SK-N-MC (cell line): Measurements from ENCODE around the gene SOS1.

ENCODE experiments used
- DNase-seq: peaks from one replicate; pipeline ENCODE4 v3.0.0-alpha.2; 2011; ENCODE audit warnings: low read depth, low spot score
- H3K27ac ChIP-seq: fragments of 200-600 bp; sonication (generic); 2 replicates; pipeline ENCODE4 v1.5.1; 2016; ENCODE audit warnings: mixed run types
- H3K36me3 ChIP-seq: fragments of 200-600 bp; sonication (generic); 2 replicates; pipeline ENCODE4 v1.6.1; 2017; ENCODE audit warnings: antibody characterized with exemption, low read length, mixed read lengths; ENCODE audit not compliant: insufficient read depth
- H3K4me3 ChIP-seq: fragments of 200-600 bp; sonication (generic); 2 replicates; pipeline ENCODE4 v1.5.1; 2016
- H3K9ac ChIP-seq: fragments of 200-600 bp; sonication (generic); 2 replicates; pipeline ENCODE4 v1.8.0; 2017; ENCODE audit warnings: mixed run types, mixed read lengths; ENCODE audit not compliant: insufficient read length
- H3K9me3 ChIP-seq: fragments of 200-600 bp; sonication (generic); 2 replicates; pipeline ENCODE4 v1.6.1; 2017; ENCODE audit warnings: low read depth, mild to moderate bottlenecking, antibody characterized with exemption, low read length, moderate library complexity, mixed read lengths
- EZH2 ChIP-seq: fragments of 200-600 bp; sonication (generic); IDR thresholded peaks from one replicate; pipeline ENCODE4 v1.6.1; 2017; ENCODE audit warnings: antibody characterized with exemption
- FOXP2 ChIP-seq: optimal IDR thresholded peaks from 2 replicates; pipeline ENCODE3; 2011; ENCODE audit warnings: mild to moderate bottlenecking, moderate library complexity; ENCODE audit not compliant: insufficient read depth; ENCODE audit errors: extremely low read length, control extremely low read depth
- POLR2AphosphoS5 ChIP-seq: IDR thresholded peaks from 2 replicates; pipeline ENCODE4 v1.6.1; 2012; ENCODE audit warnings: mild to moderate bottlenecking, low read depth, low read length, borderline replicate concordance

Gene SOS1

DNA sequence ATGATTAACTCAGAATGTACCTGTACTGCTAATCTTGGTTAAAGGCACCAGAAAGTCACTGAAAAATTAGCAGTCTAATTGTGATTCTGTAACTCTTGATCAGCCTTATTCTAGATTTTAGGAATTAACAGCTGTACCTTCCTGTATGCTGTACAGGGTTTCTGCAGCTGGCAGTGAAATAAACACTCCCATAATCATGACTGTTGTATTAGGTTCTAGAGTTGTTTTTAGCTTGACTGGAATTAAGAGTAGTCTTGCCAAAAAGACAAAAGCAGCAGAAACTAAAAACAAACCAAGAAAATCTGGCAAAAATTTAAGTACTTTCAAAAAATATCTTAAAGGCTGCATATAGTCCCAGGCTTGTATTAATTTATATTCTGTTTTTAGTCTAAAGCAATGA, 103.5 kb downstream of the SOS1 start:
- no peaks in the 10 kb centered on the region for H3K9me3 ChIP-seq
- H3K4me3 ChIP-seq, result no peak overlapping the region
- H3K36me3 ChIP-seq, result peaks cover 15% of the 10 kb centered on the region
- TF ChIP-seq FOXP2 (no peak), POLR2AphosphoS5 (no peak), EZH2 (no peak)
- H3K9ac ChIP-seq, result no peak overlapping the region
- no peak overlapping the region for H3K27ac ChIP-seq
- no peak for DNase-seq

DNA sequence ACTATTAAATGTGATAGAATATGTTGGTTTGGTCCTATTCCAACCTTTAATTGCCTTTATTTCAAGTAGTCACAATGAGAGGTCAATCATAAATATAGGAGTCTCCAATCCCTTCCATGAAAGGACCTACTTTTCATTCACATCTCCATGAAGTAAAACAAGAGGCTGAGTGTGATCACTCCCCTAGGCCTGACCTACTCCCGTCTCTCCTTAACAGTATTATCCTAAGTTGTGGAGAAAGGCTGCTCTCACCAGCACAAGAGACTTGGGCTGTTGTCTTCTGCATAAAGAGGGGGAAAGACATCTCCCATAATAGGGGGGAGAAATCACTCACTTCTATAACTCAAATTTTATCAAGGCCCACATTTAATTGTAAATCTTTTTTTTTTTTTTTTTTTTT, 105.4 kb downstream of the SOS1 start:
- Histone ChIP-seq H3K36me3 (peaks cover 25% of the 10 kb centered on the region), H3K4me3 (no peak overlapping the region), H3K27ac (no peak overlapping the region), H3K9ac (no peak overlapping the region), H3K9me3 (no peaks in the 10 kb centered on the region)
- DNase-seq, result no peak
- TF ChIP-seq EZH2 (no peak), FOXP2 (no peak), POLR2AphosphoS5 (no peak)

GRCh38 chr2:39013871-39014270, 107.0 kb downstream of the SOS1 start:
- H3K36me3 ChIP-seq, result peaks cover 38% of the 10 kb centered on the region
- H3K27ac ChIP-seq, result no peak overlapping the region
- no peak for DNase-seq
- H3K9me3 ChIP-seq, result no peaks in the 10 kb centered on the region
- TF ChIP-seq EZH2 (no peak), POLR2AphosphoS5 (no peak), FOXP2 (no peak)
- H3K9ac ChIP-seq, result no peak overlapping the region
- no peak overlapping the region for H3K4me3 ChIP-seq

GRCh38 chr2:39008665-39009064, 112.2 kb downstream of the SOS1 start:
- Histone ChIP-seq H3K9me3 (no peaks in the 10 kb centered on the region), H3K27ac (no peak overlapping the region), H3K4me3 (no peak overlapping the region), H3K9ac (no peak overlapping the region), H3K36me3 (peaks cover 82% of the 10 kb centered on the region)
- no peak for TF ChIP-seq FOXP2
- no peak for TF ChIP-seq EZH2
- no peak for TF ChIP-seq POLR2AphosphoS5
- no peak for DNase-seq

GRCh38 chr2:39007875-39008504, 112.9 kb downstream of the SOS1 start:
- Histone ChIP-seq H3K4me3 (no peak overlapping the region), H3K27ac (no peak overlapping the region)

GRCh38 chr2:39000552-39000951, 120.3 kb downstream of the SOS1 start:
- H3K9me3 ChIP-seq, result no peaks in the 10 kb centered on the region
- TF ChIP-seq EZH2 (no peak), FOXP2 (no peak), POLR2AphosphoS5 (no peak)
- peaks cover 58% of the 10 kb centered on the region for H3K36me3 ChIP-seq
- no peak for DNase-seq
- 0 out of 2 replicates have a peak overlapping the region, but pooled peaks have one; percentile 8 for H3K27ac ChIP-seq
- H3K4me3 ChIP-seq, result no peak overlapping the region
- H3K9ac ChIP-seq, result no peak overlapping the region

More at GRCh38 chr2:39007875-39008504, 112.9 kb downstream of the SOS1 start:
- no peak for DNase-seq
- TF ChIP-seq FOXP2 (no peak), POLR2AphosphoS5 (no peak), EZH2 (no peak)
- Histone ChIP-seq H3K9ac (no peak overlapping the region), H3K36me3 (peaks cover 81% of the 10 kb centered on the region), H3K9me3 (no peaks in the 10 kb centered on the region)

GRCh38 chr2:38997781-38998180, 123.1 kb downstream of the SOS1 start:
- no peak for TF ChIP-seq EZH2
- TF ChIP-seq POLR2AphosphoS5, result no peak; the same call in 1 of the 2 replicates
- peak; percentile 17 for TF ChIP-seq FOXP2
- H3K4me3 ChIP-seq, result peak overlapping the region; percentile 51
- H3K9me3 ChIP-seq, result no peaks in the 10 kb centered on the region
- H3K36me3 ChIP-seq, result peaks cover 48% of the 10 kb centered on the region
- DNase-seq, result peak; percentile 91
- no peak overlapping the region for H3K9ac ChIP-seq
- H3K27ac ChIP-seq, result peak overlapping the region; percentile 83

DNA sequence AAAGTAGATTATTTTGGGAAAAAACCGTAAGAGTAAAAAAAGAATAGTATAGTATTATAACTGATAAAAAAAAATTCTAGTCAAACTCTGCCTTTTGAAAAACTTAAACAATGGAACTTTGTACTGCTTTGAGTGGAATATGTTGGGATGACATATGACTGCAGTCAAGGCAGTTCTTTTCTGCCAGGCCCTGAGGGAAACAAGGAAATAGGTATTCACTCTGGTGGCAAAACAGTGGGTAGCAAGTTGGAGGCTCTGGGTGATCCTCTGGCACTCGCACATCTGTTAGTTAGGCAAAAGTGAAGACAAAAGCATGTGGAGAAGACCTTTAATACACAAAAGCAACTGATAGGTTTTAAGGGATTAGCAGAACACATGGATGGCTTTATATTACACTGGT, 129.0 kb downstream of the SOS1 start:
- TF ChIP-seq EZH2, result no peak
- TF ChIP-seq FOXP2, result no peak
- no peak for TF ChIP-seq POLR2AphosphoS5
- no peaks in the 10 kb centered on the region for H3K9me3 ChIP-seq
- no peak for DNase-seq
- H3K27ac ChIP-seq, result peak overlapping the region; percentile 76
- H3K36me3 ChIP-seq, result peaks cover 30% of the 10 kb centered on the region
- H3K4me3 ChIP-seq, result no peak overlapping the region
- H3K9ac ChIP-seq, result no peak overlapping the region

- Histone ChIP-seq H3K9ac (no peak overlapping the region), H3K36me3 (peaks cover 33% of the 10 kb centered on the region), H3K9me3 (no peaks in the 10 kb centered on the region), H3K4me3 (no peak overlapping the region), H3K27ac (no peak overlapping the region)
- DNase-seq, result no peak
- TF ChIP-seq EZH2 (no peak), POLR2AphosphoS5 (no peak), FOXP2 (no peak)
Observed at GRCh38 chr2:38988716-38989115, 132.1 kb downstream of the SOS1 start.
